Measurements from ENCODE around the gene KCNQ1OT1. TPM values are rescaled to one million over a fixed set of nuclear protein-coding genes. Genes with fewer than 3 reads are reported as not detected.

Gene KCNQ1OT1
- total RNA-seq, 1 experiment from 2014 or later: 0.36 TPM

DNA sequence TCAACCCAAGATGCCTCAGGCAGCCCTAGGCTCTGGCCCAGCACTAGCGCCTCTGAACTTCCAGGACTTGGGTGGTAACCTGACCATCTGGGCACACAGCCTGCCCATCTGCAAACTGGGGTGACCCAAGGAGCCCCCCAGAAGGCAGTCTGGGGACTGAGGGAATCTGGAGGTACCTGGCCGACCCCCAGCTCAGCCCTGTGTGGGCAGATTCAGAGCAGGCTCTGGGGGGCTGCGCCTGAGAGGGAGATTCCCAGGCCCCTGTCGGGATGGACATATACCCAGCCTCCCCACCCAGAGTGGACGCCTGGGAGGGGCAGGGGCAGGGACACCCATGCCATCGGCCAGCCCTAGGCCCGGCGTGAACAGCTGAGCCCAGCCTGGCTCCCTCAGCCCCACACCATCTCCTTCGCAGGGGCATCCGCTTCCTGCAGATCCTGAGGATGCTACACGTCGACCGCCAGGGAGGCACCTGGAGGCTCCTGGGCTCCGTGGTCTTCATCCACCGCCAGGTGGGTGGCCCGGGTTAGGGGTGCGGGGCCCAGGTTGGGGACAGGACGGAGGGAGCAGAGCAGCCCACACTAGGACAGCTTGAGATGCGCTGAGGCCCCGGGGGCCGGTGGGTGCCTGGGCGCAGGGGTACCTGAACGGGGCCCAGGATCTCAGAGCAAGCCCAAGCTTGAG is 128.1 kb downstream of the KCNQ1OT1 start:
- no peak for DNase-seq (ENCODE audit: low read depth)

GRCh38 chr11:2570841-2571597 is 128.8 kb downstream of the KCNQ1OT1 start:
- no peak for DNase-seq (ENCODE audit: low read depth)

DNA sequence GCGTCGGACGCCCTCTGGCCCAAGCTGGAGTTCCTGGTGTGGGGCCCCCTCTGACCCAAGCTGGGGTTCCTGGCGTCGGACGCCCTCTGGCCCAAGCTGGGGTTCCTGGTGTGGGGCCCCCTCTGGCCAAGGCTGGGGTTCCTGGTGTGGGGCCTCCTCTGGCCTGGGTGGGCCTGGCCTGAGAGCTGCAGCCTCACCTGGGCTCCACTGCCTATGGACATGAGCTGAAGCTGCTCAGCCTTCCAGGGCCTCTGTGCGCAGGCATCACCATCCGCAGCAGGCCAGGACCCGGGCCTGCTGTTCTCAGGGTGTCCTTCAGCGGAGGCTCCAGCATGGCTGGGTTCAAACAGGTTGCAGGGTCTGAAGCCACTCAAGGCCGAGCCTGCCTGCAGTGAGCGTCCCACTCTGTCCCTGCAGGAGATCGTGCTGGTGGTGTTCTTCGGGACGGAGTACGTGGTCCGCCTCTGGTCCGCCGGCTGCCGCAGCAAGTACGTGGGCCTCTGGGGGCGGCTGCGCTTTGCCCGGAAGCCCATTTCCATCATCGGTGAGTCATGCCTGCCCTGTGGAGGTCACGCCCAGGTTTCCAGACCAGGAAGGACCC is 129.5 kb downstream of the KCNQ1OT1 start:
- no peak for DNase-seq (ENCODE audit: low read depth)

DNA sequence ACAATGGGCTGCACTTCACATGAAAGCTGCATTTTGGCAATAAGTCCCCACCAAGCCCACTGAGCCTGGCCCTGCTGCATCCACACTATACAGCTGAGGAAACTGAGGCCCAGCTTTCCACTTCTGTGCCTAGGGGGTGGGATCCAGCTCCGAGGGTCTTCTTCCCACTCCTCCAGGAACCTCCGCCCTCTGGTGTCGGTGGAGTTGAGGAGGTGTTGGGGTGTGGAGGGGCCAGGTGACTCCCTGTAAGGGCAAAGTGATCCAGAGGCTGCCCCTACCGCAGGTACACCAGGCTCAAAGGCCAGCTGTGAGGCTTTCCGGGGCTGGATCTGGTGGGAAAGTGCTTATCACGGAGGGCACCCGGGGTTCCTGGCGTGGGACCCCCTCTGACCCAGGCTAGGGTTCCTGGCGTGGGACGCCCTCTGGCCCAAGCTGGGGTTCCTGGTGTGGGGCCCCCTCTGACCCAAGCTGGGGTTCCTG is 130.0 kb downstream of the KCNQ1OT1 start:
- no peak for DNase-seq (ENCODE audit: low read depth)

GRCh38 chr11:2569321-2569721 is 130.5 kb downstream of the KCNQ1OT1 start:
- DNase-seq (ENCODE audit: low read depth): peak; percentile 5

DNA sequence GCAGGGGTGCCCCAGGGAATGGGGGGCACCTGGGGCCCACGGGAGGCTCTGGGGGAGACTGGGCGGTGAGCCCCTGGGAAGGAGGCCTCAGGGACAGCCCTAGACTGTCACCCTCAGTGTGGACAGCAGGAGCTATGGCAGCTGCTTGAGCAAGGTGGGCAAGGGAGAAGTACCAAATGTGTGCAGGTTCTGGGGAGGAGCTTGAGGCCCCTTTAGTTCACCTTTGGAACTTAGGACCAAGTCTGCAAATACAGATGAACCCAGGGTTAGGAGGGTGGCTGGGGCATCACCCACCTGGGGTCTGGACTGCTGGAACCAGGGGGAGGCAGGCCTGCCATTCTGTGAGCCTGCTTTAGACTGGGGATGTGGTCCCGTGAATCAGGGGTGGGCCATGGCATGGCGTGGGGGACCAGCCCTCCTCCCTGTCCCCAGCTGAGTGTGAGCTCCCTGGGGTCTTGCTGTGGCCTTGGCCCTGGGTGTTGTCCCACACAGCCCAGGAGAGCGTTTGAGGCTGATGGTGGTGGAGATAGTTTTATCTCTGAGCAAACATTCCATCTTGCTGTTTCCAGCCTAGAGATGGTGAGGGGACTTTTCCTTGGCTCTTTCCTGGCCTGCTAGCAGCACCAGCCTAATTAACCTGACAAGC is 132.6 kb downstream of the KCNQ1OT1 start:
- DNase-seq (ENCODE audit: low read depth): no peak

- no peak for DNase-seq (ENCODE audit: low read depth)
Measured at GRCh38 chr11:2566223-2567025, 133.4 kb downstream of the KCNQ1OT1 start.

DNA sequence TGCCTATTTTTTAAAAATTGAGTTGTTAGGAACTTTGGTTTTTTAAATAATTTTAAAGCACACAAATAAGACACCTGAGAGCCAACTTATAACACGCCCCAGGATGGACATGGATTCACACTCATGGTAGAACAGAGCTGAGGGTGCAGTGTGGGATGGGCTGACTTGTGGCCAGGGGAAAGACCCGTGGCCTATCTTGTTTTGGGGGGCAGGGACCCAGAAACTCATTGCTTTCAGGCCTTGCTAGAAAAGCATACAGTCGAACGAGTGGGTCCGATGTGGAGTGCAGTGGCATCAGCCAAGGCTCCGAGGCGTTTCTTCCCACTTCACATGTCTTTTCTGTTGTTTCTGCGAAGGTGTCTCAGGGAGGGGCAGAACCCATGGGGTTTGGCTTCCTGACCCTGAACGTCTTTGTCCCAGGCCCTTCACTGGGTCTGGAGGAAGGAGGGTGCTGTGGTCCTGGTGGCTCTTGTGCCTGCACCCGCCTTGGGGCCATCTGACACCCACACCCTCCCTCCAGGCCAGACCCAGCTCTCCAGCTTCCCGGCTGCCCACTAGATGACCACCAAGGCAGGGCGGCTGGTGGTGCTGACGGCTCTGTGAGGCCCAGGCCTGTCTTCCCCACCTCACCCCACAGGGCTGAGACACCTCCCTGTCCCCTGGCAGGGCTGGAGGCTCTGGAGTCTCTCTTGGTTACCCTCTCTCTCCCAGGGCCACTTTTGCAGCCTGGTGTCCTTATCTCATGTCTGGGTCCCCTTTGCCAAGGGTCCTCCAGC is 134.2 kb downstream of the KCNQ1OT1 start:
- DNase-seq (ENCODE audit: low read depth): no peak

GRCh38 chr11:2564588-2565425 is 135.0 kb downstream of the KCNQ1OT1 start:
- DNase-seq (ENCODE audit: low read depth): no peak

DNA sequence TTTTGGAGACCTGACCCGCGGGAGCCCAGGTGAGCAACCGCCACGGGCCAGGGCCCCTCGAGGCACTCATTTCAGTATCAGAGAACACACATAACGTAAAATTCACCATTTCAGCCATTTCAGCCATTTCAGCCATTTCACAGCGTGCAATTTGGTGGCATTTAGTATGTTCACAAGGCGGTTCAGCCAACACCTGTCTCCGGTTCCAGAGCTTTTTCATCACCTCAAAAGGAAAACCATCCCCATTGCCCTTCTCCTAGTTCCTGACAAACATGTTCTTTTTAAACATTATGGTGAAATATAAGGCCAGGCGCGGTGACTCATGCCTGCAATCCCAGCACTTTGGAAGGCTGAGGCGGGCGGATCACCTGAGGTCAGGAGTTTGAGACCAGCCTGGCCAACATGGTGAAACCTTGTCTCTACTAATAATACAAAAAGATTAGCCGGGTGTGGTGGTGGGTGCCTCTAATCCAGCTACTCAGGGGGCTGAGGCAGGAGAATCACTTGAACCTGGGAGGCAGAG is 135.7 kb downstream of the KCNQ1OT1 start:
- no peak for DNase-seq (ENCODE audit: low read depth)

DNA sequence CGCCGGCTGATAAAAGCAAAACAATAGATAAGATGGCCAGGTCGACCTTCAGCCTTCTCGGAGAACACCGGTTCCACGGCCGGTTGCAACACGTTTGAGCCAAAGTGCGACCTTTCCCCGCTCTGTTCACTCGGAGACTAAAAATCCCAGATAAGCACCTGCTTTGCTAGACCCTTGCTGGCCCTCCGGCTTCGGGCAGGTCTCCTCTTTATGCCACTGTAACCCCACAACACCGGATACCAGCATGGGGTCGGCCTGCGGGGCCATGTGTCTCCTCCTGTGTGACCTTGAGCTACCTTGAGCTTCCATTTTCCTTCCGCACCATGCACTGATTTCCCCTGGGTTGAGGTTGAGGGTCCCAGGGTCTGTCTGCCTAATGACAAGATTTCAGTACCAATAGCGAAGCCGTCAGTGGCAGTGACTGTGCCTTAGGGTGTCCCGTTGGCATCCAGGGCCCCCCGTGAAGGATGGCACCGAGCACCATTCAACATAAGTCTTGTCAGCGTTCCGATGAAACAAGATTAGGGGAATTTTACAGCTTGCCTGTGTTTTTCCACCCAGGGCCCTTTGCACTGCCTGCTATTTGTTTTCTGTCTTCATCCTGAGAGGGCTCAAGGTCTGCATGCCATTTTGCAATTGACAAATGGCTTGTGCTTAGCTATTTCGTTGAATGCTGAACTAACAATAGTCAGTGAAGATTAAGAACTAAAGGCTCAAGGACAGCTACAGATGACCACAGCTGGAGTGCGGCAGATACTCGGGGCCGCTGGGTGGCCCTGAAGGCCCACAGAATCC is 136.4 kb downstream of the KCNQ1OT1 start:
- DNase-seq (ENCODE audit: low read depth): no peak

- no peak for DNase-seq (ENCODE audit: low read depth)
Measured at GRCh38 chr11:2562890-2563212, 136.9 kb downstream of the KCNQ1OT1 start.

DNA sequence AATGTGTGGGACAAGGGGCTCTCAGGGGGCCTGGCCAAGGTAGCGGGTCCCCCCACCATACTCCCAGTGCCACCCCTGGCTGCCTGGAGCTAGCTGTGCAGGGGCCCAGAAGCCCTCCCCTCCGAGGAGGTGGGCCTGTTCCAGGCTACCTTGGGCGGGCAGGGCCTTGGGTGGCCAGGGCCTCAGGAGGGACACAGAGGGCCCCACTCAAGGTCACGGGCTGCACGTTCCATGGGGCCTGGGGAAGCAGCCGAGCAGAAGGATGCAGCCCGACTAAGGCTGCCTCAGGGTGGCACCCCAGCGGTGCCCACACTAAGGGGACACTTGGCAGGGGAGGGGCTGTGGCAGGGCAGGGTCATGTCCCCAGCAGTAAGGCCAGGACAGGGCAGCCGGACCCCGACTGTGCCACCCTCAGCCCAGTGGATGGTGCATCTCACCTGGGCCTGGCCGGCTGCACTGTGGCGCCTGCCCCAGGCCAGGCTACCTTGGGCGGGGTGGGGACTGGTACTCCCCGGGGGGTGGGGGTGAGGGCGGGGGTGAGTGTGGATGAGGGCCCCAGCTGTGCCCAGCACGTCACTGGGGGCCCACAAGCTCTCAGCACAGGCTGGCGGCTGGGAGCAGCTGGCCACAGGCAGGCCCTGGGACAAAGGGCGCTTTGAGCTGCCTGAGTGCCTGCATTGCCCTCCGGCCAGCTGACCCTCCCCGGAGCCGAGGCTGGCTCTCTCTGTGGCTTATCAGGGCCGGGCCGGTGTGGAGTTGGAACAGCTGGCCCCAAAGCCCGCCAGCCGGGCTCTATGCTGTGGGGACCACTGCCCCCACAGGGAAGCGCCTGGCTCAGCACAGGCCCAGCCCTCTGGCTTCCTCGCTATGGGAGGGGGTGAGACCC is 137.9 kb downstream of the KCNQ1OT1 start:
- DNase-seq (ENCODE audit: low read depth): peak; percentile 21

- DNase-seq (ENCODE audit: low read depth): no peak
Measured at GRCh38 chr11:2559527-2560311, 140.1 kb downstream of the KCNQ1OT1 start.

DNA sequence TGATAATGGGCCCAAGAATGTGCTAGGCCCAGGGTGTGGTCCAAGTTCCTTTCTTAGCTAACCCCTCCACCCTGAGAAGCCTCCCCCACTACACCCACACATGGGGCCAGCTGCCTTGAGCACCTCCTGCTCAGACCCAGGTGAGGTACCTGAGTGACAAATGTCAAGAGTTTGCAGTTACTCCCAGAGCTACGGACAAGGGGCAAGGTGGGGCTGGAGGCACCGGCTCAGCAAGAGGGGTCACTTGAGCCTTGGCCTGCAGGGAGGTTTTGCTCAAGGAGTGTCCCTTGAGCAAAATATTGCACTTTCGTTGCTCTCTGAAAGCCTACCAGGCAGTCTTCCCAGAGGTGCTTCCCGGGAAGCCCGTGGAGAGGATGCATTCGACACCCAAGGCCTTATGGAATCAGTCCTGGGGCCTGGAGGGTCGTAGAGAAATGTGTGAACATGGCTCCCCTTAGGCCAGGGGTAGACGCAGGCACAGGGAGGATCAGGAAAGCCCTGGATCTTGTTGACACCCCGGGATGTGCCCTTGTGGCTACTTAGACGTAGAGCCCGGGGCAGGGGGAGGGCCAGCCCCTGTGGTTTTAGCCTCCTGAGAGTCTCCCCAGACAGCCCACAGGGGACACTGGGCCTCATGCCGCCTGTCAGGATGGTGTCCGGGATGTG is 140.8 kb downstream of the KCNQ1OT1 start:
- DNase-seq (ENCODE audit: low read depth): no peak

DNA sequence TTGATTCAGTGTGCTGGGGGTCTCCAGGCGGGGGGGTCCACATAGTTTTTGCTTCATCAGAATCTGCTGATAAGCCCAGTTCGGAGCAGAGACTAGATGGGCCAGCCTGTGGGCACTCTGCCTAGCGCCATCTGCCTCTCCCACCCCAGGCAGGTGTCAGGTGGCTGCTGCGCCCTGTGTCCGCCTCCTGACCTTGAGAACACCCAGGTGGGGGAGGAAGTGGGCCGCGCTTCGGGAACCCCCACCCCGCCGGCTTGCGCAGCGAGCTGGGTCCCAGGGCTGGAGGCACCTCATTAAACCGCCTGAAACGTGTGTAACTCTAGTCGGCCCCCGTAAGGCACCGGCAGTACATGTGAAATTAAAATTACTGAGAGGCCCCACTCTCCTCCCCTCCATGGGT is 141.4 kb downstream of the KCNQ1OT1 start:
- no peak for DNase-seq (ENCODE audit: low read depth)
